HepG2 (cell line): ENCODE results near the gene TAF4B. TPM values are rescaled to one million over a fixed set of nuclear protein-coding genes. Genes with fewer than 3 reads are reported as not detected.
"Not testable (repeated sequence)": the region's sequence is repeated elsewhere in the genome, so short reads cannot be mapped to it uniquely, and the experiment has no call there.

ENCODE experiments used
- ATAC-seq: fragments of 200-7000 bp; cut with Tn5 transposase; 3 replicates; pipeline ENCODE4 v1.9.1; 2020; ENCODE audit warnings: mild to moderate bottlenecking, moderate library complexity
- BruUV-seq: library from RNA; stranded (reverse); fragments of 400-500 nt; replicated peaks from 2 replicates; lab custom pipeline; 2021; lab: Mats Ljungman, UMichigan
- CTCF ChIA-PET: fragments of 300-600 bp; formaldehyde crosslinking; extraction: SDS; loops from one replicate; lab custom pipeline; 2021; ENCODE audit warnings: low total read pairs, inconsistent platforms, low intra/inter-chr PET ratio; lab: Yijun Ruan, JAX
- POLR2A ChIA-PET: fragments of 350-600 bp; sonication (Branson Sonifier 250); formaldehyde crosslinking; loops from one replicate; lab custom pipeline; 2020; ENCODE audit warnings: antibody characterized with exemption, inconsistent platforms; lab: Yijun Ruan, JAX
- DNase-seq: peaks from one replicate; pipeline ENCODE4 v3.0.0-alpha.2; 2015; ENCODE audit warnings: low spot score
- FAIRE-seq: peaks from 3 replicates; lab custom pipeline; 2011; peaks lifted over from hg19 to GRCh38; lab: Jason Lieb, UNC
- H2AFZ ChIP-seq: one replicate; pipeline ENCODE4 v1.6.1; 2011; ENCODE audit warnings: low read length, inconsistent platforms
- H3K27ac ChIP-seq: fragments of 300-600 bp; 3 replicates; pipeline ENCODE4 v1.8.0; 2011; ENCODE audit warnings: mixed run types, mild to moderate bottlenecking, mixed read lengths, low read length, inconsistent platforms; ENCODE audit not compliant: insufficient read depth; ENCODE audit errors: extremely low read length
- H3K27me3 ChIP-seq, 2 experiments: fragments of 200-600 bp in 1 of 2; 2 replicates in 1 of 2; 3 replicates in 1 of 2; pipeline versions ENCODE4 v1.6.0 to v1.8.0; 2011; ENCODE audit warnings: low read length in 2 of 2, mild to moderate bottlenecking in 2 of 2, moderate library complexity in 2 of 2, inconsistent platforms in 1 of 2; ENCODE audit not compliant: insufficient read depth in 2 of 2, control insufficient read depth in 1 of 2
- H3K36me3 ChIP-seq, 2 experiments: fragments of 200-600 bp in 1 of 2; replicated peaks in 1 of 2; 2 replicates in 1 of 2; 3 replicates in 1 of 2; pipeline versions ENCODE4 v1.5.1 to v1.8.0; 2011; ENCODE audit warnings: low read length in 2 of 2, inconsistent platforms in 1 of 2; ENCODE audit not compliant: insufficient read depth in 2 of 2, control insufficient read depth in 1 of 2
- H3K4me1 ChIP-seq: 2 replicates; pipeline ENCODE4 v1.5.1; 2012; ENCODE audit warnings: low read length, inconsistent platforms; ENCODE audit not compliant: insufficient read depth
- H3K4me2 ChIP-seq: 2 replicates; pipeline ENCODE4 v1.6.0; 2011; ENCODE audit warnings: low read depth, low read length, inconsistent platforms
- H3K4me3 ChIP-seq, 3 experiments: fragments of 200-600 bp in 1 of 3; sonication (generic), shearing (Covaris generic) in 1 of 3; replicated peaks in 1 of 3; 2 replicates each; pipeline ENCODE4 v1.5.1; 2011 to 2016; ENCODE audit warnings: low read length in 3 of 3, inconsistent platforms in 2 of 3, low read depth in 2 of 3, mild to moderate bottlenecking in 2 of 3, control low read depth in 1 of 3, mixed read lengths in 1 of 3; ENCODE audit not compliant: insufficient read depth in 1 of 3
- H3K79me2 ChIP-seq: one replicate; pipeline ENCODE4 v1.6.1; 2011; ENCODE audit warnings: low read length, inconsistent platforms; ENCODE audit not compliant: insufficient read depth
- H3K9ac ChIP-seq: 2 replicates; pipeline ENCODE4 v1.6.0; 2011; ENCODE audit warnings: mild to moderate bottlenecking, low read depth, low read length, inconsistent platforms; ENCODE audit not compliant: insufficient read depth
- H3K9me3 ChIP-seq: 2 replicates; pipeline ENCODE4 v1.5.1; 2012; ENCODE audit warnings: mild to moderate bottlenecking, low read length
- H4K20me1 ChIP-seq: 2 replicates; pipeline ENCODE4 v1.6.0; 2011; ENCODE audit warnings: inconsistent platforms, mild to moderate bottlenecking, low read length, moderate library complexity; ENCODE audit not compliant: insufficient read depth
- BRF2 ChIP-seq: sonication (generic); formaldehyde crosslinking; IDR thresholded peaks from 2 replicates; pipeline ENCODE4 v1.8.1; 2022; ENCODE audit warnings: mild to moderate bottlenecking, missing genetic modification reagents
- DMAP1 ChIP-seq: IDR thresholded peaks from 2 replicates; pipeline ENCODE4 v1.6.1; 2016
- ETV6 ChIP-seq: sonication (generic); formaldehyde crosslinking; conservative IDR thresholded peaks from 2 replicates; pipeline ENCODE4 v1.4.0; 2020; ENCODE audit warnings: missing genetic modification reagents
- SRSF4 ChIP-seq: fragments of 200-400 bp; formaldehyde crosslinking; IDR thresholded peaks from one replicate; pipeline ENCODE4 v1.6.1; 2018; ENCODE audit warnings: mild to moderate bottlenecking, low read depth, low read length, moderate library complexity; ENCODE audit not compliant: poor library complexity, severe bottlenecking
- THRA ChIP-seq: sonication (generic); formaldehyde crosslinking; IDR thresholded peaks from 2 replicates; pipeline ENCODE4 v1.4.0; 2020; ENCODE audit warnings: missing genetic modification reagents, borderline replicate concordance
- ZEB1 ChIP-seq: IDR thresholded peaks from 2 replicates; pipeline ENCODE4 v1.6.1; 2012; ENCODE audit warnings: mild to moderate bottlenecking, low read depth, inconsistent platforms; ENCODE audit not compliant: insufficient replicate concordance
- ZFP1 ChIP-seq: IDR thresholded peaks from 2 replicates; pipeline ENCODE4 v1.6.1; 2016
- ZFP36L2 ChIP-seq: sonication (generic); formaldehyde crosslinking; IDR thresholded peaks from 2 replicates; pipeline ENCODE4 v1.4.0; 2020; ENCODE audit warnings: missing genetic modification reagents
- ZNF263 ChIP-seq: sonication (generic); formaldehyde crosslinking; IDR thresholded peaks from 2 replicates; pipeline ENCODE4 v1.4.0; 2020; ENCODE audit warnings: missing genetic modification reagents
- ZNF510 ChIP-seq: sonication (generic); formaldehyde crosslinking; IDR thresholded peaks from 2 replicates; pipeline ENCODE4 v1.4.0; 2020; ENCODE audit warnings: low read depth, mild to moderate bottlenecking, missing genetic modification reagents
- ZNF772 ChIP-seq: sonication (generic); formaldehyde crosslinking; IDR thresholded peaks from 2 replicates; pipeline ENCODE4 v1.5.0; 2020; ENCODE audit warnings: mild to moderate bottlenecking, missing genetic modification reagents
- WGBS: methylation state at CpG from one replicate; pipeline ENCODE4 v1.1.6; 2017; ENCODE audit warnings: low lambda C conversion rate; 5-methylcytosine and 5-hydroxymethylcytosine counted together
- in situ Hi-C: cut with HindIII; loops from 2 replicates; pipeline ENCODE4 v1.10.0; 2017; ENCODE audit warnings: low pct_unique_long_range_greater_than_20kb; ENCODE audit not compliant: extremely low pct_ligation_motif_present
- intact Hi-C: fragments of 100-400 bp; cut with micrococcal nuclease; formaldehyde crosslinking; loops from one replicate; pipeline ENCODE4 v1.10.0; 2022; ENCODE audit not compliant: unreplicated experiment
- polyA plus RNA-seq, 8 experiments: library from polyadenylated mRNA; depleted of rRNA in 3 of 8; stranded (reverse) in 7 of 8; unstranded in 1 of 8; fragments of >200 nt; fragmentation: Illumina TruSeq in 4 of 8; extraction: Trizol in 4 of 8; gene quantifications; 2 replicates each; pipeline versions ENCODE4 v1.2.1 to v1.2.3, GENCODE V29; 2011 to 2016; ENCODE audit warnings: low read depth in 4 of 8, missing spikeins in 1 of 8, mixed read lengths in 1 of 8; ENCODE audit not compliant: insufficient read depth in 1 of 8
- total RNA-seq, 5 experiments: library from RNA; depleted of rRNA; stranded (reverse); fragments of >200 nt; fragmentation: Illumina TruSeq; extraction: Trizol; gene quantifications; 2 replicates each; pipeline ENCODE4 v1.2.3, GENCODE V29; 2016; ENCODE audit warnings: low read depth in 1 of 5

Gene TAF4B
- total and polyA plus RNA-seq, 2 of the 13 experiments (the other 11 are each of a cell fraction or from before 2014, with no cell fraction given): 2.2 to 3.8 TPM

- 51% methylated on average over 1 of the region's 1 CpG for WGBS
- Histone ChIP-seq H3K79me2 (no peaks in the 10 kb centered on the region), H3K4me3 (no peak overlapping the region), H2AFZ (no peak overlapping the region), H3K9ac (no peak overlapping the region), H3K27ac (no peak overlapping the region), H3K9me3 (no peaks in the 10 kb centered on the region), H3K27me3 (no peaks in the 10 kb centered on the region), H3K36me3 (no peaks in the 10 kb centered on the region), H4K20me1 (no peaks in the 10 kb centered on the region), H3K4me1 (no peaks in the 10 kb centered on the region), H3K4me2 (no peak overlapping the region)
- ChIA-PET POLR2A (no interaction called here), CTCF (no interaction called here)
- no TSS peak for BruUV-seq
- intact Hi-C loops: no loop called here
- FAIRE-seq (no peak), DNase-seq (no peak), ATAC-seq (no peak)
- TF ChIP-seq ZFP36L2 (CRISPR knock-in tag) (no peak), ZNF772 (CRISPR knock-in tag) (no peak), BRF2 (CRISPR knock-in tag) (no peak)
- in situ Hi-C loops: no loop called here
Measured at GRCh38 chr18:26192233-26192632, 34.0 kb upstream of the TAF4B start.

GRCh38 chr18:26196605-26197004, 29.6 kb upstream of the TAF4B start:
- TF ChIP-seq DMAP1 (CRISPR knock-in tag) (no peak), ZFP1 (CRISPR knock-in tag) (no peak), ETV6 (CRISPR knock-in tag) (no peak), SRSF4 (no peak), ZEB1 (no peak), ZNF510 (CRISPR knock-in tag) (no peak), THRA (CRISPR knock-in tag) (no peak), ZNF263 (CRISPR knock-in tag) (no peak)
- POLR2A ChIA-PET: no interaction called here
- Histone ChIP-seq H3K4me2 (no peak overlapping the region), H4K20me1 (no peaks in the 10 kb centered on the region), H3K27me3 (no peaks in the 10 kb centered on the region), H3K9ac (no peak overlapping the region), H3K4me3 (no peak overlapping the region), H3K27ac (no peak overlapping the region), H3K9me3 (no peaks in the 10 kb centered on the region), H3K79me2 (no peaks in the 10 kb centered on the region), H2AFZ (no peak overlapping the region), H3K36me3 (no peaks in the 10 kb centered on the region), H3K4me1 (no peaks in the 10 kb centered on the region)
- CTCF ChIA-PET: no interaction called here
- in situ Hi-C loops: no loop called here
- BruUV-seq: no TSS peak
- FAIRE-seq: no peak
- ATAC-seq: no peak
- 15% methylated on average over 3 of the region's 3 CpGs for WGBS
- intact Hi-C loops: no loop called here
- DNase-seq: no peak

GRCh38 chr18:26202001-26202400, 24.2 kb upstream of the TAF4B start:
- CTCF ChIA-PET, BruUV-seq, H3K9ac ChIP-seq, H3K4me2 ChIP-seq, H3K79me2 ChIP-seq, ATAC-seq, H2AFZ ChIP-seq, DNase-seq, H3K4me1 ChIP-seq, H4K20me1 ChIP-seq, in situ Hi-C loops, FAIRE-seq, H3K36me3 ChIP-seq, H3K27ac ChIP-seq, H3K27me3 ChIP-seq, POLR2A ChIA-PET, H3K4me3 ChIP-seq, H3K9me3 ChIP-seq: not testable (repeated sequence)
- intact Hi-C loops: loop anchor here (10.0 kb wide), 1 partner anchor 107 kb away; the partner anchor contains the start of gene SS18
- WGBS: 31% methylated on average over 8 of the region's 9 CpGs
